Smooth muscle cell (in vitro differentiated cells): ENCODE measurements around the gene PRRC2A. TPM values are rescaled to one million over a fixed set of nuclear protein-coding genes. Genes with fewer than 3 reads are reported as not detected.
"Not testable (repeated sequence)": the region's sequence is repeated elsewhere in the genome, so short reads cannot be mapped to it uniquely, and the experiment has no call there.

Experiments
- DNase-seq: peaks from one replicate; lab custom pipeline; 2025; ENCODE audit not compliant: unreplicated experiment; lab: John Stamatoyannopoulos, UW
- H2AFZ ChIP-seq: fragments of 200-600 bp; sonication (generic); 2 replicates; pipeline ENCODE4 v1.6.0; 2016; ENCODE audit warnings: antibody characterized with exemption, low read depth, mild to moderate bottlenecking
- H3F3A ChIP-seq: fragments of 200-600 bp; sonication (generic); 2 replicates; pipeline ENCODE4 v1.6.0; 2017; ENCODE audit warnings: antibody characterized with exemption, low read depth
- H3K27ac ChIP-seq: fragments of 200-600 bp; sonication (generic); 2 replicates; pipeline ENCODE4 v1.5.1; 2016; ENCODE audit warnings: low read depth, mild to moderate bottlenecking
- H3K27me3 ChIP-seq: fragments of 200-600 bp; sonication (generic); 2 replicates; pipeline ENCODE4 v1.6.1; 2016; ENCODE audit warnings: low read depth, mild to moderate bottlenecking
- H3K36me3 ChIP-seq: fragments of 200-600 bp; sonication (generic); 2 replicates; pipeline ENCODE4 v1.5.1; 2016; ENCODE audit warnings: low read depth
- H3K4me1 ChIP-seq: fragments of 200-600 bp; sonication (generic); 2 replicates; pipeline ENCODE4 v1.5.1; 2016; ENCODE audit warnings: low read depth
- H3K4me2 ChIP-seq: fragments of 200-600 bp; sonication (generic); 2 replicates; pipeline ENCODE4 v1.6.0; 2016; ENCODE audit warnings: mild to moderate bottlenecking
- H3K4me3 ChIP-seq: fragments of 200-600 bp; sonication (generic); 2 replicates; pipeline ENCODE4 v1.5.1; 2016; ENCODE audit warnings: mild to moderate bottlenecking
- H3K79me2 ChIP-seq: fragments of 200-600 bp; sonication (generic); 2 replicates; pipeline ENCODE4 v1.6.0; 2016; ENCODE audit warnings: low read depth, mild to moderate bottlenecking
- H3K9ac ChIP-seq: fragments of 200-600 bp; sonication (generic); 2 replicates; pipeline ENCODE4 v1.6.0; 2016; ENCODE audit warnings: low read depth
- H3K9me3 ChIP-seq: fragments of 200-600 bp; sonication (generic); replicated peaks from 2 replicates; pipeline ENCODE4 v1.5.1; 2016; ENCODE audit warnings: low read depth
- H4K20me1 ChIP-seq: fragments of 200-600 bp; sonication (generic); 2 replicates; pipeline ENCODE4 v1.6.0; 2016; ENCODE audit warnings: low read depth
- CTCF ChIP-seq: fragments of 200-600 bp; sonication (generic); IDR thresholded peaks from 2 replicates; pipeline ENCODE4 v1.5.1; 2017; ENCODE audit warnings: borderline replicate concordance, mild to moderate bottlenecking, antibody characterized with exemption; ENCODE audit not compliant: insufficient read depth, poor library complexity, severe bottlenecking
- WGBS: methylation state at CpG from one replicate; pipeline ENCODE4 v1.1.7; 2016; ENCODE audit warnings: low lambda C conversion rate; 5-methylcytosine and 5-hydroxymethylcytosine counted together
- polyA plus RNA-seq: library from polyadenylated mRNA; unstranded; fragments of >200 nt; fragmentation: Nextera tagmentation; extraction: Ambion mirVana; gene quantifications from 2 replicates; pipeline ENCODE4 v1.2.1, GENCODE V29; 2016
- total RNA-seq: library from RNA; depleted of rRNA; stranded (reverse); fragments of >200 nt; gene quantifications from 2 replicates; pipeline ENCODE4 v1.2.3, GENCODE V29; 2014

PRRC2A gene
- total and polyA plus RNA-seq, 2 experiments from 2014 or later, result 47.6 to 58.0 TPM

DNA sequence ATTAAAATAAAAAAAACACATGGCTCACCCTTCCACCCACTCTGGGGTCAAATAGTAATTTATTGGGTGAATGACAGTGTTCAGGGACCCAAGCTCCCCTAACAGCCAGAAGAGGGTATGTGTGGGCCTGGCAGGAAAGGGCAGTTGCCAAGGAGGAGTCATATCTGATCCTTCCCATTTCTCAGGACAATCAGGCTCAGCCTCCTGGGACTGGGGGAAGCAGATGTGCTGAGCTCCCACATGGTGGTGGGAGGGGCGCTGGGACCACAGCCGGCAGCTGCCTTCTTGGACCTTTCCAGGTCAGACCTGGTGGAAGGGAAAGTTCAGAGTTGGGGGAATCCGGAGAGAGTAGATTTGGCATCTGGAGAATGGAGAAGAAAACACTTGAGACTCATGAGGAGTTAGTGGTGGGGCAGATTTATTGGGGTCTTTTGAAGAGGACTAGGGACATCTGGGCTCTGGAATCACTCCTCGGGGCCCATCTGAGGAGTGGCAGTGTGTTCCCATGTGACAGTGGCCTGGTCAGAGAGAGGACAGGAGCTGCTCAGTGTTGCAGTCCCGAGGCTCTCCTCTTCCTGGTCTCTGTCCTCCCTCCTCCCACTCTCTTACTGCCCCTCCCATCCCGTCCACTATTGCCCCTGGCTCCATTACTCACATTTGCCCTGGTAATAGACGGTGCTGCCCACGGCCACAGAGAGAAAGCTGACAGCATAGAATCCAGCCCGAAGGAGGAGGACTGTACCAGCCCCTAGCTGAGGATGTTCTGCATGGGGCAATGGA lies 31.5 kb upstream of the PRRC2A start:
- no peak for TF ChIP-seq CTCF
- Histone ChIP-seq H3K4me2 (no peak overlapping the region), H3K4me1 (no peaks in the 10 kb centered on the region), H3K36me3 (no peaks in the 10 kb centered on the region), H2AFZ (no peak overlapping the region), H3K27ac (no peak overlapping the region), H4K20me1 (no peaks in the 10 kb centered on the region), H3K9me3 (no peaks in the 10 kb centered on the region), H3K4me3 (no peak overlapping the region), H3K27me3 (no peaks in the 10 kb centered on the region), H3F3A (no peaks in the 10 kb centered on the region), H3K79me2 (no peaks in the 10 kb centered on the region), H3K9ac (no peak overlapping the region)
- no peak for DNase-seq
- WGBS, result 65% methylated on average over 9 of the region's 9 CpGs

DNA sequence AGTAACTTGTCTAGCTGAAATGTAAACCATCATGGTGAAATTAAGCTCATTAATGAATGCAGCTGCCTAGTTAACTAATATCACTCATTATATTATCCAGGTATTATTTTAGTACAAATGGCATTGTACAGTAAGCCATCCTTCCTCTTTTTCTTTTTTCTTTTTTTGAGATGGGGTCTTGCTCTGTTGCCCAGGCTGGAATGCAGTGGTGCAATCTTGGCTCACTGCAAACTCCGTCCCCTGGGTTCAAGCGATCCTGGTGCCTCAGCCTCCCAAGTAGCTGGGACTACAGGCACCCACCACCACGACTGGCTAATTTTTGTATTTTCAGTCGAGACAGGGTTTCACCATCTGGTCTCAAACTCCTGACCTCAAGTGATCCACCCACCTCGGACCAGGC lies 29.8 kb upstream of the PRRC2A start:
- DNase-seq, H3K27ac ChIP-seq: not testable (repeated sequence)

DNA sequence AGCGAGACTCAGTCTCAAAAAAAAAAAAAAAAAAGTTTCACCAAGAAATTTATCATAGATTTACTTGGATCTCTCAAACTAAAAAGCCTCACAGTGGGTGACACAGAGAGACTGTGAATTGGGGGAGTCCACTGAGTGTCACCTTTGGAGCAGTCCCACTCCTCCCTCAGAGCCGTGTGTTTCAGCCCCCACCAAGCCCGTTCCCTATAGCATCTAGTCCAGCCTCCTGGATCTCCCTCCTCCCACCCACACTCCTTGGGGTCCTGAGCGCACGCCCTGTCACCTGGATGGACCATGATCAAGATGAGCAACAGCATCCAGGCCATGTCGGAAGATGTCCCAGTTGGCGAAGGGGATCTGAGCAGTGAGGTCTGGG lies 28.1 kb upstream of the PRRC2A start:
- H3K9ac ChIP-seq, result no peak overlapping the region
- no peaks in the 10 kb centered on the region for H3K4me1 ChIP-seq
- H3K9me3 ChIP-seq, result no peaks in the 10 kb centered on the region
- H3K4me2 ChIP-seq, result no peak overlapping the region
- H3K27me3 ChIP-seq, result no peaks in the 10 kb centered on the region
- no peak overlapping the region for H3K27ac ChIP-seq
- DNase-seq, result no peak
- no peak overlapping the region for H3K4me3 ChIP-seq
- no peaks in the 10 kb centered on the region for H3K79me2 ChIP-seq
- H2AFZ ChIP-seq, result no peak overlapping the region
- H3K36me3 ChIP-seq, result no peaks in the 10 kb centered on the region
- no peaks in the 10 kb centered on the region for H4K20me1 ChIP-seq
- no peaks in the 10 kb centered on the region for H3F3A ChIP-seq
- WGBS, result 94% methylated on average over 7 of the region's 7 CpGs
- TF ChIP-seq CTCF, result no peak

More for the DNA sequence above, 29.8 kb upstream of the PRRC2A start:
- not testable (repeated sequence) for H3K27me3 ChIP-seq, H3F3A ChIP-seq, H3K9me3 ChIP-seq, H4K20me1 ChIP-seq, H3K36me3 ChIP-seq, H3K9ac ChIP-seq, H3K4me2 ChIP-seq, H3K79me2 ChIP-seq, H3K4me1 ChIP-seq, H3K4me3 ChIP-seq, H2AFZ ChIP-seq
- 91% methylated on average over 5 of the region's 5 CpGs for WGBS

DNA sequence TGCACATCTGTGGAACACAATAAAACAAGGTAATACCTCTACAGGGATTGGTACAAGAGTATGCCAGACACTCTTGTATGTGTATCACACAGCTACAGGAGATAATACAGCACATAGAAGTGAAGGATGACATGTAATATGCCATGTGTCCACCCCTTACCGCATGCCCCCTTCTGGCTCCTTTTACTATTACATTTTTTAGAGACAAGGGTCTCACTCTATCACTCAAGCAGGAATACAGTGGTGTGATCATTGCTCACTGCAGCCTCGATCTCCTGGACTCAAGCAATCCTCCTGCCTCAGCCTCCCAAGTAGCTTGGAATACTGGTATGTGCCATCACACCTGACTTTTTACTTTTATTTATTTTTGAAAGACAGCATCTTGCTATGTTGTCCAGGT lies 23.5 kb upstream of the PRRC2A start:
- H3K4me3 ChIP-seq, result no peak overlapping the region
- no peaks in the 10 kb centered on the region for H3K4me1 ChIP-seq
- no peaks in the 10 kb centered on the region for H3K36me3 ChIP-seq
- no peak overlapping the region for H2AFZ ChIP-seq
- no peak overlapping the region for H3K9ac ChIP-seq
- H3K79me2 ChIP-seq, result no peaks in the 10 kb centered on the region
- no peaks in the 10 kb centered on the region for H3K27me3 ChIP-seq
- H3K9me3 ChIP-seq, result no peaks in the 10 kb centered on the region
- H3K27ac ChIP-seq, result no peak overlapping the region
- H4K20me1 ChIP-seq, result no peaks in the 10 kb centered on the region
- H3F3A ChIP-seq, result no peaks in the 10 kb centered on the region
- peak; percentile 29 for TF ChIP-seq CTCF
- 53% methylated on average over 2 of the region's 2 CpGs for WGBS
- no peak for DNase-seq
- no peak overlapping the region for H3K4me2 ChIP-seq
